RWPE1 (cell line): ENCODE measurements around the gene STAU1.
"Not testable (repeated sequence)": the region's sequence is repeated elsewhere in the genome, so short reads cannot be mapped to it uniquely, and the experiment has no call there.

ENCODE experiments used
- CTCF ChIA-PET: fragments of 350-600 bp; sonication (Branson Sonifier 250); formaldehyde crosslinking; extraction: SDS; loops from one replicate; lab custom pipeline; 2021; lab: Yijun Ruan, JAX
- POLR2A ChIA-PET: fragments of 400-600 bp; formaldehyde crosslinking; extraction: SDS; loops from one replicate; lab custom pipeline; 2020; ENCODE audit warnings: antibody characterized with exemption; ENCODE audit not compliant: low non-redundant PET; lab: Yijun Ruan, JAX
- DNase-seq: peaks from one replicate; pipeline ENCODE4 v3.0.0; 2012; ENCODE audit warnings: low spot score
- H3K27ac ChIP-seq: fragments of 450-650 bp; 2 replicates; pipeline ENCODE4 v1.5.1; 2017
- TF ChIP-seq, protein P1 (sequence below): fragments of 450-650 bp; conservative IDR thresholded peaks from 2 replicates; pipeline ENCODE4 v1.5.1; 2017; ENCODE audit warnings: low read depth, mild to moderate bottlenecking

The STAU1 gene

DNA sequence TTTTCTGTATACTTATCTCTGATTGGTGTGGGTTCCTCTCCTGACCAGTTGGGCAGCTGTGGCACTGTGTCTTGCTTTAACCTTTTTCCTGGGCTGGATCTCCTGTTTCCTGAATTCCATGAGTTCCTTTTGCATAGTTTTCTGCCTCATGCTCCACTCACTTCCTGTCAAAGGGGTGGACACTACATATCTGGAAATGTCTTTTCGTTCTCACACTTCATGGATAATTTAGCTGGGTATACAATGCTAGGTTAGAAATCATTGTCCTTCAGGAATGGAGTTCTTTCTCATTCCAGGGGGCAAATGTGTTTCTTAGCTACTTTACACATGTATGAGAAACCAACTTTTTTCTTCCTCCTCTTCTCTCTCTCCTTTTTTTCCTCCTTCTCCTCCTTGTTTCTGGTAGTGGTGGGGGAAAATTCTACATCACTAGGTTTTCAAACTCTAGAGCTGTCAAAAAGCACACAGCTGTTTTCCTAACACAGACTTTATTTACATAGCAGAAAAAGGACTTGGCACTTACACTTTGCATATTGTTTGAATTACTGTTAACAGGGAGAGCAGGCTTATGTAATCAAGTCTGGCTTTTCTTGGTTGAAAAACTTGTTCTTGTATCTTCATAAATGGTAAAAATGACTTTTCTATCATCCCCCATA is 22.1 kb upstream of the STAU1 start:
- ChIA-PET POLR2A (no interaction called here), CTCF (interaction anchor here (0.6 kb wide), 1 partner anchor 20 kb away, joined by 3 read pairs; no protein-coding TSS in a partner anchor)
- DNase-seq: no peak
- TF ChIP-seq, protein P1, sequence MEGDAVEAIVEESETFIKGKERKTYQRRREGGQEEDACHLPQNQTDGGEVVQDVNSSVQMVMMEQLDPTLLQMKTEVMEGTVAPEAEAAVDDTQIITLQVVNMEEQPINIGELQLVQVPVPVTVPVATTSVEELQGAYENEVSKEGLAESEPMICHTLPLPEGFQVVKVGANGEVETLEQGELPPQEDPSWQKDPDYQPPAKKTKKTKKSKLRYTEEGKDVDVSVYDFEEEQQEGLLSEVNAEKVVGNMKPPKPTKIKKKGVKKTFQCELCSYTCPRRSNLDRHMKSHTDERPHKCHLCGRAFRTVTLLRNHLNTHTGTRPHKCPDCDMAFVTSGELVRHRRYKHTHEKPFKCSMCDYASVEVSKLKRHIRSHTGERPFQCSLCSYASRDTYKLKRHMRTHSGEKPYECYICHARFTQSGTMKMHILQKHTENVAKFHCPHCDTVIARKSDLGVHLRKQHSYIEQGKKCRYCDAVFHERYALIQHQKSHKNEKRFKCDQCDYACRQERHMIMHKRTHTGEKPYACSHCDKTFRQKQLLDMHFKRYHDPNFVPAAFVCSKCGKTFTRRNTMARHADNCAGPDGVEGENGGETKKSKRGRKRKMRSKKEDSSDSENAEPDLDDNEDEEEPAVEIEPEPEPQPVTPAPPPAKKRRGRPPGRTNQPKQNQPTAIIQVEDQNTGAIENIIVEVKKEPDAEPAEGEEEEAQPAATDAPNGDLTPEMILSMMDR: no peak
- H3K27ac ChIP-seq: no peak overlapping the region

GRCh38 chr20:49207076-49207475 is 18.9 kb upstream of the STAU1 start:
- CTCF ChIA-PET: interaction anchor here (1.5 to 3.1 kb wide), 2 partner anchors 10 to 74 kb away, joined by 5 to 19 read pairs; no protein-coding TSS in a partner anchor
- H3K27ac ChIP-seq: no peak overlapping the region
- no peak for DNase-seq
- POLR2A ChIA-PET: interaction anchor here (0.6 kb wide), 1 partner anchor 20 kb away, joined by 3 read pairs; no protein-coding TSS in a partner anchor
- TF ChIP-seq, protein P1: 0 out of 2 replicates have a peak, but pooled peaks have one; percentile 13

DNA sequence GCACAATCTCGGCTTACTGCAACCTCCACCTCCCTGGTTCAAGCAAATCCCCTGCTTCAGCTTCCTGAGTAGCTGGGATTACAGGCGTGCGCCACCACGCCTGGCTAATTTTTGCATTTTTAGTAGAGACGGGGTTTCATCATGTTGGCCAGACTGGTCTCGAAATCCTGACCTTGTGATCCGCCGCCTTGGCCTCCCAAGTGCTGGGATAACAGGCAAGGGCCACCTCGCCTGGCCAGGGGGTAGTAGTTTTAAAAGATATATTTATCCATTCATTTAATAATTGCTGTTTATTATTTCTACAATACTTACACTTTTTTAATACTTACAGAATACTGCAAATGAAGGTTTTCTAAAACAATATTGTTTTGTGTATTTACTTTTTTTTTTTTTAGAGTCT is 15.6 kb upstream of the STAU1 start:
- ChIA-PET CTCF (interaction anchor here (0.7 kb wide), 1 partner anchor 717 kb away, joined by 3 read pairs; no protein-coding TSS in a partner anchor), POLR2A (interaction anchor here (0.6 kb wide), 1 partner anchor 21 kb away, joined by 3 read pairs; no protein-coding TSS in a partner anchor)
- TF ChIP-seq, protein P1: no peak
- no peak for DNase-seq
- H3K27ac ChIP-seq: no peak overlapping the region

DNA sequence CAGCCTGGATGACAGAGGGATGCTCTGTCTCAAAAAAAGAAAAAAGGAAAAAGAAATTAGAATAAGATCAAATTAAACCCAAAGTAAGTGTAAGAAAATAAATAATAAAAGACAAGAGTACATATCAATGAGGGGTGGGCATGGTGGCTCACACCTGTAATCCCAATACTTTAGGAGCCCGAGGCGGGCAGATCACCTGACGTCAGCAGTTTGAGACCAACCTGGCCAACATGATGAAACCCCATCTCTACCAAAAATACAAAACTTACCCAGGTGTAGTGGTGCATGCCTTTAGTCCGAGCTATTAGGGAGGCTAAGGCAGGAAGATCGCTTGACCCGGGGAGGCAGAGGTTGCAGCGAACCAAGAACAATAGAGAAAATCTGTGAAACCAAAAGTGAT is 14.9 kb upstream of the STAU1 start:
- CTCF ChIA-PET: no interaction called here
- TF ChIP-seq, protein P1: no peak
- no peak overlapping the region for H3K27ac ChIP-seq
- no peak for DNase-seq
- POLR2A ChIA-PET: no interaction called here

- ChIA-PET POLR2A (no interaction called here), CTCF (interaction anchor here (0.6 to 0.8 kb wide), 3 partner anchors 18 to 155 kb away, joined by 3 to 4 read pairs (median 3); no protein-coding TSS in a partner anchor)
- TF ChIP-seq, protein P1: no peak
- no peak for DNase-seq
- no peak overlapping the region for H3K27ac ChIP-seq
These were observed 11.7 kb upstream of the STAU1 start for GRCh38 chr20:49199729-49200293.

- H3K27ac ChIP-seq, POLR2A ChIA-PET, CTCF ChIA-PET, DNase-seq: not testable (repeated sequence)
These were observed 4.9 kb upstream of the STAU1 start for GRCh38 chr20:49192944-49193518.
